Measurements from ENCODE around the gene OR9G4. TPM values are rescaled to one million over a fixed set of nuclear protein-coding genes. Genes with fewer than 3 reads are reported as not detected.

OR9G4 gene
- polyA plus RNA-seq, 1 of the 3 experiments (the other 2 are of a cell fraction), result not detected

- H3K27me3 ChIP-seq (ENCODE audit: insufficient read depth), result no peaks in the 10 kb centered on the region
- H3K9me3 ChIP-seq, result no peaks in the 10 kb centered on the region
- no peaks in the 10 kb centered on the region for H3K79me2 ChIP-seq (ENCODE audit: insufficient read depth)
- no peak overlapping the region for H3K9ac ChIP-seq
- H3K4me2 ChIP-seq, result no peak overlapping the region
- H4K20me1 ChIP-seq (ENCODE audit: insufficient read depth), result no peaks in the 10 kb centered on the region
- ChIA-PET POLR2A (no interaction called here), CTCF (no interaction called here)
- DNase-seq, result no peak
- H3K36me3 ChIP-seq (replicated peaks in 1 of 2; ENCODE audit: control insufficient read depth in 1 of 2, insufficient read depth in 2 of 2, low read length in 1 of 2), result no peaks in the 10 kb centered on the region
- under 1% methylated on average over 5 of the region's 5 CpGs for WGBS (ENCODE audit: low lambda C conversion rate)
- no peak overlapping the region for H3K4me3 ChIP-seq (ENCODE audit: low read depth in 2 of 2, low read length in 1 of 2)
- H3F3A ChIP-seq (replicated peaks; ENCODE audit: insufficient read depth), result no peaks in the 10 kb centered on the region
- H2AFZ ChIP-seq (ENCODE audit: low read depth), result no peak overlapping the region
- no peaks in the 10 kb centered on the region for H3K9me2 ChIP-seq
- no peaks in the 10 kb centered on the region for H3K4me1 ChIP-seq (ENCODE audit: control insufficient read depth in 1 of 2, insufficient read depth in 2 of 2, low read depth in 1 of 2, low read length in 1 of 2)
- H3K27ac ChIP-seq (ENCODE audit: low read depth in 2 of 2, low read length in 1 of 2), result no peak overlapping the region
- TF ChIP-seq USF1 (IDR thresholded peaks at IDR 0.05; ENCODE audit: borderline replicate concordance, low read depth), result no peak
- no peak for TF ChIP-seq MXI1 (IDR thresholded peaks at IDR 0.05; ENCODE audit: low read depth, low read length)
- no peak for TF ChIP-seq USF2 (IDR thresholded peaks at IDR 0.05; ENCODE audit: borderline replicate concordance, low read depth, low read length)
- TF ChIP-seq TCF12 (IDR thresholded peaks at IDR 0.05), result no peak
Measured at GRCh38 chr11:56751480-56751879, 3.0 kb upstream of the OR9G4 start.

- Histone ChIP-seq H3K27me3 (ENCODE audit: insufficient read depth) (no peaks in the 10 kb centered on the region), H2AFZ (ENCODE audit: low read depth) (no peak overlapping the region), H3K4me3 (ENCODE audit: low read depth in 2 of 2, low read length in 1 of 2) (no peak overlapping the region), H3K9me3 (no peaks in the 10 kb centered on the region), H3F3A (replicated peaks; ENCODE audit: insufficient read depth) (no peaks in the 10 kb centered on the region), H3K9me2 (no peaks in the 10 kb centered on the region), H4K20me1 (ENCODE audit: insufficient read depth) (no peaks in the 10 kb centered on the region), H3K79me2 (ENCODE audit: insufficient read depth) (no peaks in the 10 kb centered on the region), H3K36me3 (replicated peaks in 1 of 2; ENCODE audit: control insufficient read depth in 1 of 2, insufficient read depth in 2 of 2, low read length in 1 of 2) (no peaks in the 10 kb centered on the region), H3K4me2 (no peak overlapping the region), H3K4me1 (ENCODE audit: control insufficient read depth in 1 of 2, insufficient read depth in 2 of 2, low read depth in 1 of 2, low read length in 1 of 2) (no peaks in the 10 kb centered on the region), H3K27ac (ENCODE audit: low read depth in 2 of 2, low read length in 1 of 2) (no peak overlapping the region), H3K9ac (no peak overlapping the region)
- no peak for DNase-seq
- CTCF ChIA-PET, result no interaction called here
- TF ChIP-seq REST (IDR thresholded peaks at IDR 0.05; ENCODE audit: low read depth, low read length) (no peak), CTCF (IDR thresholded peaks at IDR 0.05) (peak; percentile 20; the same call in 1 of the 2 replicates), MEF2A (IDR thresholded peaks at IDR 0.05; ENCODE audit: borderline replicate concordance, low read depth) (no peak), SMC3 (IDR thresholded peaks at IDR 0.05; ENCODE audit: low read depth, low read length) (no peak), USF1 (IDR thresholded peaks at IDR 0.05; ENCODE audit: borderline replicate concordance, low read depth) (no peak), YY1 (IDR thresholded peaks at IDR 0.05; ENCODE audit: low read depth) (no peak), GATA2 (CRISPR knock-in tag; IDR thresholded peaks at IDR 0.05) (no peak), RFX5 (IDR thresholded peaks at IDR 0.05; ENCODE audit: low read length) (no peak)
- 17% methylated on average over 5 of the region's 5 CpGs for WGBS (ENCODE audit: low lambda C conversion rate)
- POLR2A ChIA-PET, result no interaction called here
Measured at GRCh38 chr11:56750190-56750589, 1.7 kb upstream of the OR9G4 start.

Measured in SK-N-SH (cell line).